Measurements from ENCODE around the gene TRPC5OS. TPM values are rescaled to one million over a fixed set of nuclear protein-coding genes. Genes with fewer than 3 reads are reported as not detected.

Gene TRPC5OS
- total RNA-seq, 1 donor from 2014 or later: not detected

DNA sequence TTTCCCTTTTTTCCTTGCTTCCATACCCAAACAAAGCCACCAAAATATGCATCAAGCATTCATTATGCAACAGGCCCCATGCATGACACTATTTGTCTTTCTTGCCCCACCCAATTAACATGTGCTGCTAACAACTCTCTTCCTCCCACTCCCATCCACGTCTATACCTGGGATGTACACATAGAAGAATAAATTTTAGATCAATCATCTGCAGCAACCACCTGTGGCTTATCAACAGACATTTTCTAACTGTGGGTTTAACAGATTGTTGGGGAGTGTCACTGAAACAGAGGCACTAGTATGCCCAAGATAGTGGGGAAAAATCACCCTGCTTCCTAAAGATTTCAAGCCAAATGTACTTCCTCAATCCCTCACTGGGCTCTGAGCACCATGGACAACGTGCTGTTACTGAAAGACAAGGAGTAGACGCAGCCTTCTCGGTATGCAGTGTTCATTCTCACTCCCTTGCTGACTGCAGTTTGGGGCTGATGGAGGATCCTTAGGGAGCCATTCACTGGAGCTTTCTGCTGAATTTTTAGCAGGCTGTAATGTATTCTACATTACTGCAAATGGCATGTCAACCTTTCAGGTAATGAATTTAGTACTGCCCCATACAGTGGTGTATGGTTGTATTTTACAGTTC lies 28.4 kb upstream of the TRPC5OS start:
- no peak for DNase-seq (ENCODE audit: low spot score, unreplicated experiment)
- H3K4me3 Mint-ChIP-seq (ENCODE audit: low read depth): no peak overlapping the region
- no peaks in the 10 kb centered on the region for H3K36me3 Mint-ChIP-seq (ENCODE audit: insufficient read depth)
- no peaks in the 10 kb centered on the region for H3K9me3 Mint-ChIP-seq (ENCODE audit: low read depth)
- H3K4me1 Mint-ChIP-seq (ENCODE audit: low read depth): no peaks in the 10 kb centered on the region
- H3K27ac Mint-ChIP-seq: no peak overlapping the region
- TF ChIP-seq, protein P1, sequence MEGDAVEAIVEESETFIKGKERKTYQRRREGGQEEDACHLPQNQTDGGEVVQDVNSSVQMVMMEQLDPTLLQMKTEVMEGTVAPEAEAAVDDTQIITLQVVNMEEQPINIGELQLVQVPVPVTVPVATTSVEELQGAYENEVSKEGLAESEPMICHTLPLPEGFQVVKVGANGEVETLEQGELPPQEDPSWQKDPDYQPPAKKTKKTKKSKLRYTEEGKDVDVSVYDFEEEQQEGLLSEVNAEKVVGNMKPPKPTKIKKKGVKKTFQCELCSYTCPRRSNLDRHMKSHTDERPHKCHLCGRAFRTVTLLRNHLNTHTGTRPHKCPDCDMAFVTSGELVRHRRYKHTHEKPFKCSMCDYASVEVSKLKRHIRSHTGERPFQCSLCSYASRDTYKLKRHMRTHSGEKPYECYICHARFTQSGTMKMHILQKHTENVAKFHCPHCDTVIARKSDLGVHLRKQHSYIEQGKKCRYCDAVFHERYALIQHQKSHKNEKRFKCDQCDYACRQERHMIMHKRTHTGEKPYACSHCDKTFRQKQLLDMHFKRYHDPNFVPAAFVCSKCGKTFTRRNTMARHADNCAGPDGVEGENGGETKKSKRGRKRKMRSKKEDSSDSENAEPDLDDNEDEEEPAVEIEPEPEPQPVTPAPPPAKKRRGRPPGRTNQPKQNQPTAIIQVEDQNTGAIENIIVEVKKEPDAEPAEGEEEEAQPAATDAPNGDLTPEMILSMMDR (IDR thresholded peaks at IDR 0.05; ENCODE audit: unreplicated experiment): no peak
- no peaks in the 10 kb centered on the region for H3K27me3 Mint-ChIP-seq

DNA sequence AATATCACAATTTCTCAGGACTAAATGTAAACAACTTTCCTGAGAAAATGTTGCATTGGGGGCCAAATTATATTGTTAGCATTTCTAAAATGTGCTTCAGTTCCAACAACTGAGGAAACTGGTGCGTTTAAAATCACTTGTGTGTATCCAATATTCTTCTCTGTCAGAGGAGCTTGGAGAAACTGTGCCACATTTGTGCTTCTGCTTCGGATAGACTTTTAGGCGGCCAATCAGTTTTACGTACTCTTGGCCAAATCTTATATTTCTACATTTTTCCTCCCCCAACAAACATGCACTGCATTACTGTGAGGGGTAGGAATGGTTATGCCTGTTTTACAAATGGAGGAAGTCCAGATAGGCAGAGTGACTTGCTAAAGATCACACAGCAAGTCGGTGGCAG lies 27.4 kb upstream of the TRPC5OS start:
- no peaks in the 10 kb centered on the region for H3K27me3 Mint-ChIP-seq
- no peak overlapping the region for H3K27ac Mint-ChIP-seq
- no peaks in the 10 kb centered on the region for H3K36me3 Mint-ChIP-seq (ENCODE audit: insufficient read depth)
- DNase-seq (ENCODE audit: low spot score, unreplicated experiment): no peak
- H3K4me1 Mint-ChIP-seq (ENCODE audit: low read depth): no peaks in the 10 kb centered on the region
- no peaks in the 10 kb centered on the region for H3K9me3 Mint-ChIP-seq (ENCODE audit: low read depth)
- H3K4me3 Mint-ChIP-seq (ENCODE audit: low read depth): no peak overlapping the region
- TF ChIP-seq, protein P1 (IDR thresholded peaks at IDR 0.05; ENCODE audit: unreplicated experiment): no peak

DNA sequence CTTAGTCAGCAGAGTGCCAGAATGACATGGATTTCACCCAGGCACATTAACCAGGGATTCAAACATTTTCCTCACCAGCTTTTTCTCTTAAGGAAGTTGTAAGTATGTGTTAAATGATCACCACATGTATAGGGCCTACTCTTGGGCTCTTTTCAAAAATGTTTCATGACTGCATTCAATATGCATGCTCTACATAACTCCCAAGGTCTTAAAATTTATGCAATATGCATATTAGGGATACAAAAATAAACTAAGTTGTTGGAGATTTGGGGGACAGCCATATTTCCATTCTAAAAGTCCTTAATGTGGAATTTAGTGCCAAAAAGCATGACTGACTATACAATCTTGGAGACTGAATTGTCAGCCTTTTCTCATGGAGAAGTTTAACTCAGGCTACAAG lies 25.0 kb upstream of the TRPC5OS start:
- DNase-seq (ENCODE audit: low spot score, unreplicated experiment): no peak
- Mint-ChIP-seq H3K4me3 (ENCODE audit: low read depth) (no peak overlapping the region), H3K4me1 (ENCODE audit: low read depth) (peaks cover 1% of the 10 kb centered on the region), H3K9me3 (ENCODE audit: low read depth) (peaks cover 5% of the 10 kb centered on the region), H3K27me3 (no peaks in the 10 kb centered on the region), H3K27ac (no peak overlapping the region), H3K36me3 (ENCODE audit: insufficient read depth) (no peaks in the 10 kb centered on the region)
- TF ChIP-seq, protein P1 (IDR thresholded peaks at IDR 0.05; ENCODE audit: unreplicated experiment): no peak

DNA sequence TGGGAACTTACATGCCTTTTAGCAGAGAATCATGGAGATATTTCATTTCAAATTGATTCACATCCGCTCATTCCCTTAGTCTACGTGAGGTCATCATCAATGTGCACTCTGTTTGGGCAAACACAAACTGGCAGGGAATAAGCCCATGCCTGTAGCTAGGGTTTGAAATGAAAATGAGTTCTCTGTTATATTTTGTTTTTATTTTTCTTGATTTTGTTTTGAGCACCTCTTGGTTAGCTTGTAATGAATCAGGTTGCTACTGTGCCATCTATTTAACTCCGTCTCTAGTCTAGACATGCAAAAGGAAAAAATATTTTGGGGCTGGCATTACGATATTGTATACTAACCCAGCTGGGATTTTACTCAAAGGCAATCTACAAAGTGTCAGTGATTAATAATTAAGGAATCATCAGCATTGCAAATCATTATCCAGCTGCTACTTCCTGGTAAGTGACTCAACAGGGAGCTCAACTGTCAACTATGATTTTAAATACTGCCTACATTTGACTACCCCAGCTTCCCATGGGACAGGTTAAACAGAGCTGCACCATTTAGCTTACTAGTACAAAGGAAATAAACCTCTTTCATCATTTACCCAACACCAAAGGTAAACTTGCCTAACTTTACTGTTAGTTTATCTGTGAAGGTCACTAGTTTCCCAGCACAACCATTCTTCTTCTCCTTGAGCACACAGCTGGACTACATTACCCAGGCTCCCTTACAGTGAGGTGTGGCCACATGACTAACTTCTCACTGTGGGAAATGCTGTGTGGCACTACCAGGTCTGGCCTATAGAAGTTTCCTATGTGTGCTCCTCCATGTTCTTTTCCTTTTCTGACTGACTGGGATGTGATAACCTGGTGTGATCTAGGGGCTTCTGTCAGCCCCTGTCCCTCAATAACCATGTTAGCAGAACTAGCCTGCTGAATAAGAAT lies 21.2 kb upstream of the TRPC5OS start:
- Mint-ChIP-seq H3K4me1 (ENCODE audit: low read depth) (peaks cover 11% of the 10 kb centered on the region), H3K27me3 (no peaks in the 10 kb centered on the region), H3K27ac (no peak overlapping the region), H3K4me3 (ENCODE audit: low read depth) (no peak overlapping the region), H3K9me3 (ENCODE audit: low read depth) (peaks cover 6% of the 10 kb centered on the region), H3K36me3 (ENCODE audit: insufficient read depth) (no peaks in the 10 kb centered on the region)
- no peak for DNase-seq (ENCODE audit: low spot score, unreplicated experiment)
- TF ChIP-seq, protein P1 (IDR thresholded peaks at IDR 0.05; ENCODE audit: unreplicated experiment): no peak

DNA sequence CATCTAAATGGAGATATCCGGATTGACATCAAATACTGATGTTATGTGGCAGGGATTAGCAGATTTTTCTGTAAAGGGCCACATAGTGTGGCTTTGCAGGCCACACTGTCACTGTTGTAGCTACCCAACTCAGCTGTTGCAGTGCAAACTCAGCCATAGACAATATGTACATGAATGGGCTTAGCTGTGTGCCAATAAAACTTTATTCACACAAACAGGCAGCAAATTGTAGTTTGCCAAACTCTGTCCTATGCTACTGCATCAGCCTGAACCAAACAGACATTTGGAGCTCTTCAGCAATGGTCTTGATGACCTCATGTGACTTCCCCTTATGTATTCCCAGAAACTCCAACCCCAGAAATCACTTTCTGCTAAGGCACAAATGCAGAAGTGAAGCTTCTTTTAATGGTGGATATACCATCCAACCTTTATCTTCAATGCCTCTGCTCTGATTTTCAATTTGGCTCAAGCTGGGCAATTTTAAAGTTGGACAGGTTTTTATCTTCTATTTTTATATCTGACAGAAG lies 18.4 kb upstream of the TRPC5OS start:
- H3K4me1 Mint-ChIP-seq (ENCODE audit: low read depth): peaks cover 11% of the 10 kb centered on the region
- DNase-seq (ENCODE audit: low spot score, unreplicated experiment): no peak
- TF ChIP-seq, protein P1 (IDR thresholded peaks at IDR 0.05; ENCODE audit: unreplicated experiment): no peak
- H3K4me3 Mint-ChIP-seq (ENCODE audit: low read depth): no peak overlapping the region
- H3K27ac Mint-ChIP-seq: no peak overlapping the region
- no peaks in the 10 kb centered on the region for H3K36me3 Mint-ChIP-seq (ENCODE audit: insufficient read depth)
- no peaks in the 10 kb centered on the region for H3K27me3 Mint-ChIP-seq
- H3K9me3 Mint-ChIP-seq (ENCODE audit: low read depth): peaks cover 6% of the 10 kb centered on the region
